RWPE1 (cell line): Measurements from ENCODE around the gene ARVCF.

Experiments
- CTCF ChIA-PET: fragments of 350-600 bp; sonication (Branson Sonifier 250); formaldehyde crosslinking; extraction: SDS; loops from one replicate; lab custom pipeline; 2021; lab: Yijun Ruan, JAX
- POLR2A ChIA-PET: fragments of 400-600 bp; formaldehyde crosslinking; extraction: SDS; loops from one replicate; lab custom pipeline; 2020; ENCODE audit warnings: antibody characterized with exemption; ENCODE audit not compliant: low non-redundant PET; lab: Yijun Ruan, JAX
- DNase-seq: peaks from one replicate; pipeline ENCODE4 v3.0.0; 2012; ENCODE audit warnings: low spot score
- H3K27ac ChIP-seq: fragments of 450-650 bp; 2 replicates; pipeline ENCODE4 v1.5.1; 2017
- TF ChIP-seq, protein P1 (sequence below): fragments of 450-650 bp; conservative IDR thresholded peaks from 2 replicates; pipeline ENCODE4 v1.5.1; 2017; ENCODE audit warnings: low read depth, mild to moderate bottlenecking

The ARVCF gene

DNA sequence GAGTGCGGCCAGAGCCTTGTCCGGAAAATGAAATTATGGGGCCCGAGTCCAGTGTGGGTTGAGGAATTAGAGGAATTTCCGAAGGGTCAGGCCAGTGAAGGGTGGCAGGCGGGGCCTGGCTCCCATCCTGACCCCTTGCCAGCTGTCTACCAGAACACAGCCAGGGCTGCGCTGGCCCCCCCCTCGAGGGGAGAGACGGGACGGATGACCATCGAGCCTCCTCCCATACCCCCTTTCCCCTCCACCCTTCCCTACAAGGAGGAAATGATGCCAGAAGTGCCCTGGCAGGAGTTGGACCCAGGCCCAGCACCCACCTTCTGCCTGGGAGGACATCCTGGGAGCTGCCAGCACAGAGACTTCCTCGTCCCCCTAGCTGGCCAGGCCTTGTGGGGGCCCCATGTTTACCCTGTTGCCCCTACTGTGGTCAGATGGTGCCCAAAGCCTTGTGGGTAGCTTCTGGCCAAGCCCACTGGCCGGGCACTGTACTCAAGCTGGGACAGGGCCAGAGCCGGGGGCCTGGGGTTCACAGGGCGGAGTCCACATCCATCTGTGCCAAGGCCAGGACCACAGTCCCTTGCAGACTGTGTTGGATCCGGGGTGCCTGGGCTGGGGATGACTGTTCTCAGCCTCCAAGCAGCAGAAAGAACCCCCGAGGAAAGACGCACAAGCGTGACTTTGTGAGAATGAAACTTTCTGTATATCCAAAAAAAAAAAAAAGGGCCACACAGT, 20.8 kb downstream of the ARVCF start:
- H3K27ac ChIP-seq, result no peak overlapping the region
- DNase-seq, result no peak
- TF ChIP-seq, protein P1, sequence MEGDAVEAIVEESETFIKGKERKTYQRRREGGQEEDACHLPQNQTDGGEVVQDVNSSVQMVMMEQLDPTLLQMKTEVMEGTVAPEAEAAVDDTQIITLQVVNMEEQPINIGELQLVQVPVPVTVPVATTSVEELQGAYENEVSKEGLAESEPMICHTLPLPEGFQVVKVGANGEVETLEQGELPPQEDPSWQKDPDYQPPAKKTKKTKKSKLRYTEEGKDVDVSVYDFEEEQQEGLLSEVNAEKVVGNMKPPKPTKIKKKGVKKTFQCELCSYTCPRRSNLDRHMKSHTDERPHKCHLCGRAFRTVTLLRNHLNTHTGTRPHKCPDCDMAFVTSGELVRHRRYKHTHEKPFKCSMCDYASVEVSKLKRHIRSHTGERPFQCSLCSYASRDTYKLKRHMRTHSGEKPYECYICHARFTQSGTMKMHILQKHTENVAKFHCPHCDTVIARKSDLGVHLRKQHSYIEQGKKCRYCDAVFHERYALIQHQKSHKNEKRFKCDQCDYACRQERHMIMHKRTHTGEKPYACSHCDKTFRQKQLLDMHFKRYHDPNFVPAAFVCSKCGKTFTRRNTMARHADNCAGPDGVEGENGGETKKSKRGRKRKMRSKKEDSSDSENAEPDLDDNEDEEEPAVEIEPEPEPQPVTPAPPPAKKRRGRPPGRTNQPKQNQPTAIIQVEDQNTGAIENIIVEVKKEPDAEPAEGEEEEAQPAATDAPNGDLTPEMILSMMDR, result no peak
- POLR2A ChIA-PET, result no interaction called here
- CTCF ChIA-PET, result interaction anchor here (0.6 kb wide), 1 partner anchor 610 kb away, joined by 3 read pairs; no protein-coding TSS in a partner anchor

GRCh38 chr22:19994851-19995610, 21.6 kb downstream of the ARVCF start:
- POLR2A ChIA-PET, result no interaction called here
- CTCF ChIA-PET, result no interaction called here
- TF ChIP-seq, protein P1, result no peak
- no peak overlapping the region for H3K27ac ChIP-seq
- DNase-seq, result no peak

DNA sequence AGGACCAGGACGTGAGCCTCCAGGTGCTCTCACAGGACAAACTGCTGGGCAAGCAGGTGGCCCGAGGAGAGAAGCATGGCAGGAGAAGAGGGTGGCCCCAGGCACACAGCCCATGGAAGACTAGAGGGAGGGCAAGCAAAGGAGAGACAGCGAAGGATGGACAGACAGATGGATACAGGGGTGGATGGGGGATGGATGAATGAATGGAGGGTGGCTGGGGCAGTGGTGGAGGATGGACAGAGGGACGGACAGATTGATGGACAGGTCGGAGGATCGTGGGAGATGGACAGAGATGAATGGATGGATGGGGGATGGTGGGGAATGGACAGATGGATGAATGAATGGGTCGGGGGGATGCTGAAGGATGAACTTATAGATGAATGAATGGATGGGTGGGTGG, 22.7 kb downstream of the ARVCF start:
- no peak for DNase-seq
- CTCF ChIA-PET, result no interaction called here
- H3K27ac ChIP-seq, result no peak overlapping the region
- TF ChIP-seq, protein P1, result no peak
- POLR2A ChIA-PET, result no interaction called here

DNA sequence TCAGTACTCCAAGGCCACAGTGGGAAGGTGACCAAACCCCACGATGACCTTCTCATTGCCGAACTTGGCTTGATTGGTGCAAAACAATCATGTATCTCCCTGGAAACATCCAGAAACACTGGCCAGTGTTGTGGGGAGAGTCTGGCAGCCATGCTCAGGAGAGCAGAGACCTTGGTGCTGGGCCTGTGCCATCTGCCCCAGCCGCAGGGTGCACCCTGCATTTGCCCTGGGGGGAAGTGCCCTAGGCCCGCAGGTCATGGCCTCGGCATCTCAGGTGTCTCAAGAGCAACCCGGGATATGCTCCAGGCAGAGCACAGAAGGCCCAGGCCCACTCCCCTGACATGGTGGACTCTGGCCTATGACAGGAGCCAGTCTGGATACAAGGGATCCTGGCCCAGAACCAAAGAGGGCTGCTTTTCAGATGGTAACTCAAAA, 23.7 kb downstream of the ARVCF start:
- ChIA-PET POLR2A (no interaction called here), CTCF (no interaction called here)
- TF ChIP-seq, protein P1, result no peak
- no peak for DNase-seq
- no peak overlapping the region for H3K27ac ChIP-seq

DNA sequence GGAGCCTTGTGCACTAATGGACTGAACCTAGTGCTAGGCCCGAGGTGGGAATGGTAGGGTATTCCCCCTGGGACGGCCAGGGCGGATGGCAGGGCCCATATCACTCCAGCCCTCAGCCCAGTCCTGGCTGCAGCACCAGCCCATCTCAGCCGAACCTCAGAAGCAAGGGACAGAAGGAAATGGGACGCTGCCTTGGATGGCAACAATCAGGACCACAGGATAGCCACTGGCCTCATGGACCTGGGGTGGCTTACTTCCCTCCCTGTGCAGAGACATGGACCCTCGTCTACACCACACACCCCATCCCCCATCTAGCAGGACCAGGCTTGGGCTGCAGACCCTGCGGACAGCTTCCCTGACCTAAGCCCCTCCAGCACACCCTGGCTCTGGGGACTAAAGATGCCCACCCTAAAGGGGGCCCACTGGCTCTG, 24.1 kb downstream of the ARVCF start:
- TF ChIP-seq, protein P1, result no peak
- ChIA-PET POLR2A (no interaction called here), CTCF (no interaction called here)
- H3K27ac ChIP-seq, result no peak overlapping the region
- no peak for DNase-seq

- POLR2A ChIA-PET, result no interaction called here
- CTCF ChIA-PET, result no interaction called here
- DNase-seq, result no peak
- TF ChIP-seq, protein P1, result no peak
- no peak overlapping the region for H3K27ac ChIP-seq
Observed at GRCh38 chr22:19991645-19992451, 24.8 kb downstream of the ARVCF start.
